GM12878 (cell line): ENCODE data around the gene CHRNG. TPM values are rescaled to one million over a fixed set of nuclear protein-coding genes. Genes with fewer than 3 reads are reported as not detected.

Source experiments
- ATAC-seq: fragments of 200-7000 bp; cut with Tn5 transposase; 3 replicates; pipeline ENCODE4 v1.9.1; 2020; ENCODE audit warnings: mild to moderate bottlenecking, moderate library complexity
- BruUV-seq: library from RNA; stranded (reverse); fragments of 400-500 nt; replicated peaks from 2 replicates; lab custom pipeline; 2021; lab: Mats Ljungman, UMichigan
- CTCF ChIA-PET: fragments of 300-600 bp; sonication (Branson Sonifier 250); formaldehyde crosslinking; extraction: SDS; loops from one replicate; lab custom pipeline; 2021; ENCODE audit warnings: inconsistent platforms; lab: Yijun Ruan, JAX
- POLR2A ChIA-PET: fragments of 350-600 bp; formaldehyde crosslinking; extraction: SDS; loops from one replicate; lab custom pipeline; 2021; ENCODE audit warnings: inconsistent platforms; lab: Charles Lee
- RAD21 ChIA-PET: fragments of 300-600 bp; sonication (Branson Sonifier 250); formaldehyde crosslinking; loops from one replicate; lab custom pipeline; 2023; ENCODE audit warnings: antibody characterized with exemption; ENCODE audit not compliant: unreplicated experiment; lab: Charles Lee
- SMC1A ChIA-PET: fragments of 300-600 bp; sonication (Branson Sonifier 250); formaldehyde crosslinking; loops from one replicate; lab custom pipeline; 2023; ENCODE audit not compliant: unreplicated experiment, uncharacterized antibody; lab: Charles Lee
- DNase-seq: peaks from one replicate; pipeline ENCODE4 v3.0.0-alpha.2; 2011; ENCODE audit warnings: low read depth, low spot score
- FAIRE-seq: peaks from 3 replicates; lab custom pipeline; 2011; peaks lifted over from hg19 to GRCh38; lab: Jason Lieb, UNC
- H2AFZ ChIP-seq: 2 replicates; pipeline ENCODE4 v1.6.0; 2011; ENCODE audit warnings: low read depth, low read length, control low read depth; ENCODE audit not compliant: control insufficient read depth
- H3K27ac ChIP-seq: 2 replicates; pipeline ENCODE4 v1.5.1; 2011; ENCODE audit warnings: control low read depth; ENCODE audit not compliant: control insufficient read depth, insufficient read depth
- H3K27me3 ChIP-seq, 2 experiments: replicated peaks in 1 of 2; 2 replicates each; pipeline versions ENCODE4 v1.6.0 to v1.6.1; 2011; ENCODE audit warnings: low read length in 1 of 2; ENCODE audit not compliant: control insufficient read depth in 2 of 2, insufficient read depth in 2 of 2
- H3K36me3 ChIP-seq, 2 experiments: 2 replicates each; pipeline ENCODE4 v1.5.1; 2011; ENCODE audit warnings: low read length in 1 of 2; ENCODE audit not compliant: control insufficient read depth in 2 of 2, insufficient read depth in 2 of 2
- H3K4me1 ChIP-seq: 2 replicates; pipeline ENCODE4 v1.6.1; 2011; ENCODE audit warnings: mild to moderate bottlenecking, low read length, moderate library complexity, mixed read lengths; ENCODE audit not compliant: control insufficient read depth, insufficient read depth
- H3K4me2 ChIP-seq: 2 replicates; pipeline ENCODE4 v1.6.0; 2011; ENCODE audit warnings: control low read depth; ENCODE audit not compliant: control insufficient read depth, insufficient read depth
- H3K4me3 ChIP-seq: fragments of 200-600 bp; sonication (generic); 2 replicates; pipeline ENCODE4 v1.5.1; 2016
- H3K79me2 ChIP-seq: 2 replicates; pipeline ENCODE4 v1.6.0; 2011; ENCODE audit warnings: low read length; ENCODE audit not compliant: control insufficient read depth, insufficient read depth
- H3K9ac ChIP-seq: 2 replicates; pipeline ENCODE4 v1.8.0; 2011; ENCODE audit warnings: low read length, control low read depth, mixed read lengths; ENCODE audit not compliant: control insufficient read depth, insufficient read depth
- H3K9me3 ChIP-seq: replicated peaks from 3 replicates; pipeline ENCODE4 v1.5.1; 2011; ENCODE audit warnings: mild to moderate bottlenecking, low read length; ENCODE audit not compliant: control insufficient read depth, insufficient read depth
- H4K20me1 ChIP-seq: 2 replicates; pipeline ENCODE4 v1.6.0; 2011; ENCODE audit not compliant: control insufficient read depth, insufficient read depth
- ASH2L ChIP-seq: fragments of 300-600, 200-600 bp; sonication (generic); IDR thresholded peaks from 2 replicates; pipeline ENCODE4 v1.6.1; 2017; ENCODE audit warnings: low read depth, mild to moderate bottlenecking, borderline replicate concordance
- CBX3 ChIP-seq: fragments of 200-600 bp; sonication (generic); IDR thresholded peaks from 2 replicates; pipeline ENCODE4 v1.6.1; 2016; ENCODE audit warnings: low read depth, borderline replicate concordance
- CHD1 ChIP-seq: IDR thresholded peaks from 2 replicates; pipeline ENCODE4 v1.6.1; 2012; ENCODE audit warnings: low read depth, low read length, improper control_type of control experiment
- CUX1 ChIP-seq: IDR thresholded peaks from 2 replicates; pipeline ENCODE4 v1.6.1; 2012; ENCODE audit warnings: improper control_type of control experiment, low read depth, low read length; ENCODE audit not compliant: insufficient replicate concordance
- EP300 ChIP-seq, 2 experiments: fragments of 150-350 bp in 1 of 2; IDR thresholded peaks; 2 replicates each; pipeline ENCODE4 v1.6.1; 2011 to 2012; ENCODE audit warnings: low read depth in 2 of 2, low read length in 2 of 2, borderline replicate concordance in 1 of 2, improper control_type of control experiment in 1 of 2, inconsistent platforms in 1 of 2; ENCODE audit not compliant: control insufficient read depth in 1 of 2
- IRF3 ChIP-seq: fragments of 450-650 bp; IDR thresholded peaks from 2 replicates; pipeline ENCODE4 v1.6.1; 2014; ENCODE audit warnings: mild to moderate bottlenecking
- MEF2A ChIP-seq: IDR thresholded peaks from 2 replicates; pipeline ENCODE4 v1.6.1; 2011; ENCODE audit warnings: low read depth, mild to moderate bottlenecking, low read length, moderate library complexity; ENCODE audit not compliant: insufficient read depth
- RB1 ChIP-seq: fragments of 450-650 bp; formaldehyde crosslinking; IDR thresholded peaks from 2 replicates; pipeline ENCODE4 v1.6.1; 2017; ENCODE audit warnings: mild to moderate bottlenecking, borderline replicate concordance
- RBBP5 ChIP-seq: fragments of 200-600 bp; sonication (generic); conservative IDR thresholded peaks from 2 replicates; pipeline ENCODE4 v1.6.1; 2016
- SIX5 ChIP-seq: IDR thresholded peaks from 2 replicates; pipeline ENCODE4 v1.6.1; 2011; ENCODE audit warnings: mild to moderate bottlenecking, low read depth, low read length, moderate library complexity; ENCODE audit not compliant: severe bottlenecking
- YBX1 ChIP-seq: fragments of 450-650 bp; IDR thresholded peaks from 2 replicates; pipeline ENCODE4 v1.6.1; 2016; ENCODE audit warnings: antibody characterized with exemption
- YY1 ChIP-seq: IDR thresholded peaks from 2 replicates; pipeline ENCODE4 v1.6.1; 2011; ENCODE audit warnings: low read depth, mild to moderate bottlenecking, low read length
- ZBED1 ChIP-seq: IDR thresholded peaks from 2 replicates; pipeline ENCODE4 v1.6.1; 2016; ENCODE audit warnings: borderline replicate concordance
- WGBS: methylation state at CpG from one replicate; pipeline ENCODE4 v1.1.6; 2016; ENCODE audit warnings: low lambda C conversion rate; ENCODE audit not compliant: insufficient replicate concordance, insufficient coverage; ENCODE audit errors: missing lambda C conversion rate; 5-methylcytosine and 5-hydroxymethylcytosine counted together
- in situ Hi-C: fragments of 300-500 bp; cut with MboI; formaldehyde crosslinking; loops from 9 replicates; pipeline ENCODE4 v1.14.3; 2018; ENCODE audit warnings: mixed read lengths
- intact Hi-C: fragments of 100-400 bp; cut with micrococcal nuclease; formaldehyde crosslinking; loops from one replicate; pipeline ENCODE4 v1.14.2; 2022; ENCODE audit not compliant: unreplicated experiment
- polyA plus RNA-seq, 11 experiments: library from polyadenylated mRNA; depleted of rRNA in 4 of 11; unstranded in 6 of 11; stranded (reverse) in 5 of 11; fragments of >200 nt; fragmentation: Nextera tagmentation in 4 of 11; fragmentation: Illumina TruSeq in 1 of 11; extraction: Ambion mirVana in 4 of 11; extraction: Trizol in 1 of 11; gene quantifications; 1 replicate in 1 of 11; 2 replicates in 10 of 11; pipeline versions ENCODE4 v1.2.1 to v1.2.3, GENCODE V29; 2011 to 2016; ENCODE audit warnings: inconsistent platforms in 2 of 11, missing spikeins in 2 of 11, low read depth in 1 of 11
- total RNA-seq, 4 experiments: library from RNA; depleted of rRNA in 3 of 4; stranded (reverse); fragments of >200 nt in 3 of 4; fragmentation: Illumina TruSeq in 1 of 4; extraction: Trizol in 1 of 4; gene quantifications; 2 replicates each; pipeline versions ENCODE4 v1.2.1 to v1.2.3, GENCODE V29; 2013 to 2021

Gene CHRNG
- total and polyA plus RNA-seq, 10 of the 15 experiments (the other 5 are each of a cell fraction or from before 2014, with no cell fraction given) = 0.17 TPM; not detected in 9

GRCh38 chr2:232528746-232529460 is 10.6 kb upstream of the CHRNG start:
- Histone ChIP-seq H3K4me2 (no peak overlapping the region), H3K79me2 (no peaks in the 10 kb centered on the region), H3K27me3 (no peaks in the 10 kb centered on the region; a peak in 1 of 4 replicates), H3K9me3 (no peaks in the 10 kb centered on the region), H3K4me1 (no peaks in the 10 kb centered on the region), H3K4me3 (no peak overlapping the region), H4K20me1 (no peaks in the 10 kb centered on the region), H3K27ac (no peak overlapping the region), H3K36me3 (no peaks in the 10 kb centered on the region), H3K9ac (no peak overlapping the region), H2AFZ (no peak overlapping the region)
- CTCF ChIA-PET = no interaction called here
- no TSS peak for BruUV-seq
- POLR2A ChIA-PET = no interaction called here
- SMC1A ChIA-PET = no interaction called here
- FAIRE-seq (no peak), DNase-seq (no peak), ATAC-seq (no peak; the same call in 2 of the 3 replicates)
- in situ Hi-C loops (no loop called here), intact Hi-C loops (no loop called here)
- 15% methylated on average over 11 of the region's 11 CpGs for WGBS
- RAD21 ChIA-PET = no interaction called here
- TF ChIP-seq EP300 (IDR thresholded peaks at IDR 0.05; ENCODE audit: borderline replicate concordance in 1 of 2, control insufficient read depth in 1 of 2, low read depth in 2 of 2, low read length in 2 of 2) (no peak), RB1 (no peak), YY1 (no peak), IRF3 (no peak), ZBED1 (no peak), MEF2A (no peak), CHD1 (no peak), CBX3 (no peak), CUX1 (no peak), ASH2L (no peak), RBBP5 (no peak), YBX1 (no peak), SIX5 (no peak)
